Hepatocyte (in vitro differentiated cells): ENCODE measurements around the gene KCP. TPM values are rescaled to one million over a fixed set of nuclear protein-coding genes. Genes with fewer than 3 reads are reported as not detected.

Experiments used
- DNase-seq: peaks from one replicate; pipeline ENCODE4 v3.0.0-alpha.2; 2016; ENCODE audit warnings: low spot score
- H2AFZ ChIP-seq: fragments of 200-600 bp; sonication (generic); 2 replicates; pipeline ENCODE4 v1.6.0; 2016; ENCODE audit warnings: antibody characterized with exemption, mild to moderate bottlenecking
- H3K27ac ChIP-seq: fragments of 200-600 bp; sonication (generic); 2 replicates; pipeline ENCODE4 v1.5.1; 2016; ENCODE audit warnings: mild to moderate bottlenecking
- H3K27me3 ChIP-seq: fragments of 200-600 bp; sonication (generic); 2 replicates; pipeline ENCODE4 v1.6.1; 2016
- H3K36me3 ChIP-seq: fragments of 200-600 bp; sonication (generic); replicated peaks from 2 replicates; pipeline ENCODE4 v1.5.1; 2016; ENCODE audit warnings: low read depth; ENCODE audit not compliant: insufficient read depth
- H3K4me1 ChIP-seq: fragments of 200-600 bp; sonication (generic); 2 replicates; pipeline ENCODE4 v1.5.1; 2016; ENCODE audit warnings: mild to moderate bottlenecking, moderate library complexity; ENCODE audit not compliant: insufficient read depth
- H3K4me2 ChIP-seq: fragments of 200-600 bp; sonication (generic); 2 replicates; pipeline ENCODE4 v1.6.0; 2016
- H3K4me3 ChIP-seq: fragments of 200-600 bp; sonication (generic); 2 replicates; pipeline ENCODE4 v1.5.1; 2016; ENCODE audit warnings: mild to moderate bottlenecking
- H3K79me2 ChIP-seq: fragments of 200-600 bp; sonication (generic); 2 replicates; pipeline ENCODE4 v1.6.0; 2017; ENCODE audit warnings: mild to moderate bottlenecking
- H3K9me2 ChIP-seq: fragments of 200-600 bp; sonication (generic); replicated peaks from 2 replicates; pipeline ENCODE4 v1.6.0; 2017; ENCODE audit warnings: mild to moderate bottlenecking; ENCODE audit not compliant: insufficient read depth
- H3K9me3 ChIP-seq: fragments of 200-600 bp; sonication (generic); 2 replicates; pipeline ENCODE4 v1.5.1; 2016; ENCODE audit warnings: low read depth, mild to moderate bottlenecking
- H4K20me1 ChIP-seq: fragments of 200-600 bp; sonication (generic); 2 replicates; pipeline ENCODE4 v1.6.0; 2016; ENCODE audit warnings: mild to moderate bottlenecking; ENCODE audit not compliant: insufficient read depth, poor library complexity, severe bottlenecking
- EZH2 ChIP-seq: fragments of 200-600 bp; sonication (generic); IDR thresholded peaks from 2 replicates; pipeline ENCODE4 v1.6.1; 2016; ENCODE audit warnings: antibody characterized with exemption, mild to moderate bottlenecking, borderline replicate concordance
- EZH2phosphoT487 ChIP-seq: fragments of 200-600 bp; sonication (generic); IDR thresholded peaks from one replicate; pipeline ENCODE4 v1.6.1; 2018; ENCODE audit warnings: antibody characterized with exemption, mild to moderate bottlenecking, low read depth, moderate library complexity; ENCODE audit not compliant: unreplicated experiment, severe bottlenecking
- WGBS: methylation state at CpG from one replicate; pipeline ENCODE4 v1.1.6; 2016; ENCODE audit warnings: low lambda C conversion rate; ENCODE audit errors: missing lambda C conversion rate; 5-methylcytosine and 5-hydroxymethylcytosine counted together
- polyA plus RNA-seq: library from polyadenylated mRNA; unstranded; fragments of >200 nt; fragmentation: Nextera tagmentation; extraction: Ambion mirVana; gene quantifications from 2 replicates; pipeline ENCODE4 v1.2.1, GENCODE V29; 2016
- total RNA-seq: library from RNA; depleted of rRNA; stranded (reverse); fragments of >200 nt; gene quantifications from 2 replicates; pipeline ENCODE4 v1.2.3, GENCODE V29; 2014
- TF ChIP-seq, protein P1 (sequence below): fragments of 200-600 bp; sonication (generic); IDR thresholded peaks from 2 replicates; pipeline ENCODE4 v1.5.1; 2016; ENCODE audit warnings: antibody characterized with exemption, mild to moderate bottlenecking; ENCODE audit not compliant: poor library complexity

The KCP gene
- total and polyA plus RNA-seq, 2 experiments from 2014 or later: 0.40 to 2.4 TPM

DNA sequence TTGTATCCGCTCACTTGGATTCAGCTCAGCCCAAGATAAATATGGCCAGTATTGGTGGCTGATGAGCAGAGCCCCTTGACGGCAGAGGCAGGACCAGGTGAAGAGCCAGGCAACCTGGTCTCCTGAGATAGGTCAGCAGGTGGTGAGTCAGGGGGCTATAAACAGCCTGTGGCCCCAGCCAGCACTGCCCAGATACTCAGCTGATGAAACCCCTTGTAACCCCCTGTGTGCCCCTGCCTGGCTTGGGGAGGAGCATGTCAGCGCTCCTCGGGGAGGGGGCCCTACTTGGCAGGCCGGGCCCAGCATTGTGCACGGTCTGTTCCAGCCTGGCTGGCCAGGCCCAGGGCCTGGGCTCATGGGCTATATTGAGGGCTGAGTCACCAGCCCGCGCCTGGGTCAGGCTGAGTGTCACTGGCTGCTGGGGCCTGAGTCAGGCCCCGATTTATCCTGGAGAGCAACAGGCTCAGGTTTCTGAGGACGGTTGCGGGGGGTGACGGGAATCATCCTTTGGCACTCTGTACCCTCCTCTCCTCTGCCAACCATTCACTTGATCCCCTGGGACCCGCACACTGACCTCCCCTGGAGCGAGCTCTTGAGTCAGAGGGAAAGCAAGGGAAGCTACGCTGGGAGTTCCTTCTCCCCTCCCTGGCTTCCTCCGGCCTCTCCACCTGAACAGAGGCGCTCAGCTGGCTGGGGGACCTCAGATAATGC lies 83.1 kb downstream of the KCP start:
- TF ChIP-seq, protein P1, sequence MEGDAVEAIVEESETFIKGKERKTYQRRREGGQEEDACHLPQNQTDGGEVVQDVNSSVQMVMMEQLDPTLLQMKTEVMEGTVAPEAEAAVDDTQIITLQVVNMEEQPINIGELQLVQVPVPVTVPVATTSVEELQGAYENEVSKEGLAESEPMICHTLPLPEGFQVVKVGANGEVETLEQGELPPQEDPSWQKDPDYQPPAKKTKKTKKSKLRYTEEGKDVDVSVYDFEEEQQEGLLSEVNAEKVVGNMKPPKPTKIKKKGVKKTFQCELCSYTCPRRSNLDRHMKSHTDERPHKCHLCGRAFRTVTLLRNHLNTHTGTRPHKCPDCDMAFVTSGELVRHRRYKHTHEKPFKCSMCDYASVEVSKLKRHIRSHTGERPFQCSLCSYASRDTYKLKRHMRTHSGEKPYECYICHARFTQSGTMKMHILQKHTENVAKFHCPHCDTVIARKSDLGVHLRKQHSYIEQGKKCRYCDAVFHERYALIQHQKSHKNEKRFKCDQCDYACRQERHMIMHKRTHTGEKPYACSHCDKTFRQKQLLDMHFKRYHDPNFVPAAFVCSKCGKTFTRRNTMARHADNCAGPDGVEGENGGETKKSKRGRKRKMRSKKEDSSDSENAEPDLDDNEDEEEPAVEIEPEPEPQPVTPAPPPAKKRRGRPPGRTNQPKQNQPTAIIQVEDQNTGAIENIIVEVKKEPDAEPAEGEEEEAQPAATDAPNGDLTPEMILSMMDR: no peak
- TF ChIP-seq EZH2 (no peak), EZH2phosphoT487 (no peak)
- peak; percentile 74 for DNase-seq
- H3K27me3 ChIP-seq: peaks cover 6% of the 10 kb centered on the region
- no peaks in the 10 kb centered on the region for H3K9me2 ChIP-seq
- no peaks in the 10 kb centered on the region for H3K9me3 ChIP-seq
- H3K27ac ChIP-seq: peak overlapping the region; percentile 89
- H4K20me1 ChIP-seq: no peaks in the 10 kb centered on the region
- no peak overlapping the region for H2AFZ ChIP-seq
- peak overlapping the region; percentile 45 for H3K4me2 ChIP-seq
- H3K36me3 ChIP-seq: no peaks in the 10 kb centered on the region
- 67% methylated on average over 17 of the region's 17 CpGs for WGBS
- peaks cover 2% of the 10 kb centered on the region for H3K79me2 ChIP-seq
- peaks cover 43% of the 10 kb centered on the region for H3K4me1 ChIP-seq
- no peak overlapping the region for H3K4me3 ChIP-seq

GRCh38 chr7:128826916-128827247 lies 83.6 kb downstream of the KCP start:
- H3K27ac ChIP-seq: peak overlapping the region; percentile 89
- H3K9me2 ChIP-seq: no peaks in the 10 kb centered on the region
- WGBS: 85% methylated on average over 1 of the region's 1 CpG
- H3K9me3 ChIP-seq: no peaks in the 10 kb centered on the region
- peaks cover 37% of the 10 kb centered on the region for H3K4me1 ChIP-seq
- no peak for DNase-seq
- H3K4me2 ChIP-seq: no peak overlapping the region
- H4K20me1 ChIP-seq: no peaks in the 10 kb centered on the region
- peaks cover 2% of the 10 kb centered on the region for H3K79me2 ChIP-seq
- H3K4me3 ChIP-seq: no peak overlapping the region
- TF ChIP-seq EZH2phosphoT487: no peak
- TF ChIP-seq EZH2: no peak
- TF ChIP-seq, protein P1: no peak
- H2AFZ ChIP-seq: no peak overlapping the region
- H3K36me3 ChIP-seq: no peaks in the 10 kb centered on the region
- H3K27me3 ChIP-seq: peaks cover 6% of the 10 kb centered on the region

Other genes starting within 250 kb of the KCP start
- 0.40 and 0.67 TPM in 2 replicates for gene GARIN1A, start 238.4 kb downstream of the KCP start, total RNA-seq
- gene GARIN1A, start 238.4 kb downstream of the KCP start, polyA plus RNA-seq: 0.44 and 1.7 TPM in 2 replicates
- gene CALU, start 171.3 kb downstream of the KCP start, total RNA-seq: 248 and 267 TPM in 2 replicates
- gene CALU, start 171.3 kb downstream of the KCP start, polyA plus RNA-seq: 283 and 291 TPM in 2 replicates
- gene OPN1SW, start 134.9 kb downstream of the KCP start, total RNA-seq: not detected in 2 replicates
- 0.80 TPM in 1 of 2 replicates, not detected in the other for gene OPN1SW, start 134.9 kb downstream of the KCP start, polyA plus RNA-seq
- 3.4 and 5.6 TPM in 2 replicates for gene CCDC136, start 118.7 kb downstream of the KCP start, total RNA-seq
- 3.8 and 8.3 TPM in 2 replicates for gene CCDC136, start 118.7 kb downstream of the KCP start, polyA plus RNA-seq
- gene FLNC, start 80.3 kb downstream of the KCP start, total RNA-seq: 32.8 and 60.7 TPM in 2 replicates
- 40.4 and 46.6 TPM in 2 replicates for gene FLNC, start 80.3 kb downstream of the KCP start, polyA plus RNA-seq
- 181 and 184 TPM in 2 replicates for gene ATP6V1F, start 47.9 kb downstream of the KCP start, total RNA-seq
- gene ATP6V1F, start 47.9 kb downstream of the KCP start, polyA plus RNA-seq: 422 and 426 TPM in 2 replicates
- 0.44 and 0.73 TPM in 2 replicates for gene IRF5, start 27.2 kb upstream of the KCP start, total RNA-seq
- 0.55 TPM in 1 of 2 replicates, not detected in the other for gene IRF5, start 27.2 kb upstream of the KCP start, polyA plus RNA-seq
- gene TNPO3, start 144.4 kb upstream of the KCP start, total RNA-seq: 32.2 and 35.4 TPM in 2 replicates
- gene TNPO3, start 144.4 kb upstream of the KCP start, polyA plus RNA-seq: 19.9 and 20.3 TPM in 2 replicates
- gene TSPAN33, start 234.0 kb upstream of the KCP start, total RNA-seq: 9.6 and 10.4 TPM in 2 replicates
- 7.3 and 7.8 TPM in 2 replicates for gene TSPAN33, start 234.0 kb upstream of the KCP start, polyA plus RNA-seq